GM19452 (cell line): ENCODE measurements around the gene HSPG2.

Experiments used
- ATAC-seq: cut with Tn5 transposase; IDR thresholded peaks from one replicate; pipeline ENCODE4 v1.9.1; 2021; ENCODE audit not compliant: unreplicated experiment

Gene HSPG2

GRCh38 chr1:21774835-21775549 lies 162.1 kb downstream of the HSPG2 start:
- no peak for ATAC-seq

- ATAC-seq: peak; percentile 58
These were observed 163.5 kb downstream of the HSPG2 start for GRCh38 chr1:21773585-21773984.
